NB4 (cell line): Measurements from ENCODE around the gene YJU2.

Experiments
- DNase-seq: peaks from one replicate; pipeline ENCODE4 v3.0.0; 2010; ENCODE audit warnings: low read depth
- H3K4me3 ChIP-seq: one replicate; pipeline ENCODE4 v1.5.1; 2011; ENCODE audit warnings: mild to moderate bottlenecking, low read depth, low read length, moderate library complexity
- CTCF ChIP-seq: IDR thresholded peaks from one replicate; pipeline ENCODE4 v1.5.1; 2012; ENCODE audit warnings: low read depth, low read length
- MAX ChIP-seq: IDR thresholded peaks from 2 replicates; pipeline ENCODE4 v1.6.1; 2011; ENCODE audit warnings: low read depth, low read length
- MYC ChIP-seq: IDR thresholded peaks from 2 replicates; pipeline ENCODE4 v1.6.1; 2011; ENCODE audit warnings: low read depth, low read length
- POLR2A ChIP-seq: IDR thresholded peaks from 2 replicates; pipeline ENCODE4 v1.6.1; 2011; ENCODE audit warnings: mild to moderate bottlenecking; ENCODE audit not compliant: insufficient read length; ENCODE audit errors: extremely low read depth

The YJU2 gene

GRCh38 chr19:4256563-4256962, 9.7 kb downstream of the YJU2 start:
- DNase-seq, result peak; percentile 33
- no peak overlapping the region for H3K4me3 ChIP-seq
- TF ChIP-seq MYC, result no peak
- no peak for TF ChIP-seq POLR2A
- TF ChIP-seq CTCF, result peak; percentile 33

- DNase-seq, result no peak
- no peak overlapping the region for H3K4me3 ChIP-seq
- no peak for TF ChIP-seq MYC
- no peak for TF ChIP-seq POLR2A
Observed at GRCh38 chr19:4257025-4257424, 10.1 kb downstream of the YJU2 start.

GRCh38 chr19:4258181-4258580, 11.3 kb downstream of the YJU2 start:
- TF ChIP-seq MAX (no peak), POLR2A (no peak), CTCF (no peak), MYC (no peak)
- H3K4me3 ChIP-seq, result no peak overlapping the region
- no peak for DNase-seq

- no peak for TF ChIP-seq POLR2A
- TF ChIP-seq MAX, result no peak
- no peak for TF ChIP-seq CTCF
- TF ChIP-seq MYC, result no peak
- DNase-seq, result peak; percentile 45
Observed at GRCh38 chr19:4260613-4261191, 13.8 kb downstream of the YJU2 start.

GRCh38 chr19:4264812-4265211, 17.9 kb downstream of the YJU2 start:
- TF ChIP-seq POLR2A, result no peak
- TF ChIP-seq MAX, result no peak
- TF ChIP-seq CTCF, result no peak
- TF ChIP-seq MYC, result no peak
- H3K4me3 ChIP-seq, result no peak overlapping the region
- DNase-seq, result no peak

More at GRCh38 chr19:4260613-4261191, 13.8 kb downstream of the YJU2 start:
- H3K4me3 ChIP-seq, result no peak overlapping the region

- DNase-seq, result no peak
Observed at GRCh38 chr19:4266253-4267000, 19.5 kb downstream of the YJU2 start.

More at GRCh38 chr19:4266253-4267000, 19.5 kb downstream of the YJU2 start:
- H3K4me3 ChIP-seq, result no peak overlapping the region
- TF ChIP-seq MAX (no peak), CTCF (no peak), POLR2A (no peak), MYC (no peak)
